HEK293T (cell line): ENCODE data around the gene PKLR.

Experiments
- ARNT ChIP-seq: fragments of 450-650 bp; IDR thresholded peaks from 2 replicates; pipeline ENCODE4 v1.6.1; 2017; ENCODE audit warnings: mild to moderate bottlenecking
- BHLHE40 ChIP-seq: fragments of 450-650 bp; IDR thresholded peaks from 2 replicates; pipeline ENCODE4 v1.6.1; 2016; ENCODE audit warnings: mild to moderate bottlenecking, moderate library complexity, borderline replicate concordance
- FOXK2 ChIP-seq: fragments of 450-650 bp; IDR thresholded peaks from 2 replicates; pipeline ENCODE4 v1.6.1; 2016; ENCODE audit warnings: mild to moderate bottlenecking
- FOXM1 ChIP-seq: fragments of 450-650 bp; IDR thresholded peaks from 2 replicates; pipeline ENCODE4 v1.6.1; 2017; ENCODE audit warnings: mild to moderate bottlenecking, borderline replicate concordance
- PKNOX1 ChIP-seq: fragments of 450-650 bp; IDR thresholded peaks from 2 replicates; pipeline ENCODE4 v1.6.1; 2016
- SUZ12 ChIP-seq: fragments of 450-650 bp; IDR thresholded peaks from 2 replicates; pipeline ENCODE4 v1.6.1; 2016; ENCODE audit warnings: mild to moderate bottlenecking

GRCh38 chr1:155327981-155328380, 26.7 kb upstream of the PKLR start:
- no peak for TF ChIP-seq BHLHE40
- no peak for TF ChIP-seq SUZ12
- no peak for TF ChIP-seq ARNT
- no peak for TF ChIP-seq PKNOX1
- no peak for TF ChIP-seq FOXK2
- no peak for TF ChIP-seq FOXM1
